Tibial nerve (tissue), 4 donors: ENCODE measurements around the gene HSPB1. TPM values are rescaled to one million over a fixed set of nuclear protein-coding genes. Genes with fewer than 3 reads are reported as not detected.
"Not testable (repeated sequence)": the region's sequence is repeated elsewhere in the genome, so short reads cannot be mapped to it uniquely, and the experiment has no call there.

ENCODE experiments used
- DNase-seq, 2 donors: peaks; one replicate each; pipeline ENCODE4 v3.0.0-alpha.2; 2019; ENCODE audit warnings: low spot score in 2 of 2
- H3K27ac ChIP-seq, 4 donors: fragments of 200-600 bp; sonication (generic) in 3 of 4; one replicate each; pipeline ENCODE4 v1.5.1; 2017 to 2019; ENCODE audit warnings: mild to moderate bottlenecking in 1 of 4
- H3K27me3 ChIP-seq, 2 donors: fragments of 200-600 bp; sonication (generic) in 1 of 2; one replicate each; pipeline versions ENCODE4 v1.5.1 to v1.6.0; 2017 to 2019
- H3K36me3 ChIP-seq, 3 donors: fragments of 200-600 bp; sonication (generic); one replicate each; pipeline ENCODE4 v1.5.1; 2018 to 2019
- H3K4me1 ChIP-seq, 4 donors: fragments of 200-600 bp; sonication (generic) in 3 of 4; one replicate each; pipeline ENCODE4 v1.5.1; 2017 to 2019
- H3K4me3 ChIP-seq, 4 donors: fragments of 200-600 bp; sonication (generic) in 3 of 4; one replicate each; pipeline ENCODE4 v1.5.1; 2017 to 2019; ENCODE audit warnings: mild to moderate bottlenecking in 1 of 4, moderate library complexity in 1 of 4
- H3K9me3 ChIP-seq, 4 donors: fragments of 200-600 bp; sonication (generic) in 3 of 4; one replicate each; pipeline ENCODE4 v1.5.1; 2017 to 2019
- EP300 ChIP-seq, 2 donors: sonication (generic); formaldehyde crosslinking; IDR thresholded peaks; one replicate each; pipeline ENCODE4 v1.6.1; 2017; ENCODE audit warnings: antibody characterized with exemption in 2 of 2, mild to moderate bottlenecking in 1 of 2
- POLR2A ChIP-seq, 2 donors: fragments of 450-650 bp; IDR thresholded peaks; one replicate each; pipeline ENCODE4 v1.6.1; 2017; ENCODE audit warnings: antibody characterized with exemption in 2 of 2, mild to moderate bottlenecking in 2 of 2, moderate library complexity in 2 of 2
- WGBS, 2 donors: methylation state at CpG; one replicate each; pipeline ENCODE4 v1.1.5; 2018; 5-methylcytosine and 5-hydroxymethylcytosine counted together
- total RNA-seq, 4 donors: library from RNA; depleted of rRNA; stranded (reverse); fragments of >200 nt; gene quantifications; one replicate each; pipeline ENCODE4 v1.1.0, GENCODE V29; 2016
- TF ChIP-seq, protein P1 (sequence below), 5 experiments: fragments of 200-600 bp in 3 of 5; fragments of 450-650 bp in 2 of 5; sonication (generic) in 3 of 5; IDR thresholded peaks; one replicate each; pipeline ENCODE4 v1.5.1; 2016 to 2019; ENCODE audit warnings: antibody characterized with exemption in 5 of 5, mild to moderate bottlenecking in 3 of 5, moderate library complexity in 2 of 5

Gene HSPB1
- total RNA-seq, 4 donors from 2014 or later: 272 to 385 (median 324) TPM

DNA sequence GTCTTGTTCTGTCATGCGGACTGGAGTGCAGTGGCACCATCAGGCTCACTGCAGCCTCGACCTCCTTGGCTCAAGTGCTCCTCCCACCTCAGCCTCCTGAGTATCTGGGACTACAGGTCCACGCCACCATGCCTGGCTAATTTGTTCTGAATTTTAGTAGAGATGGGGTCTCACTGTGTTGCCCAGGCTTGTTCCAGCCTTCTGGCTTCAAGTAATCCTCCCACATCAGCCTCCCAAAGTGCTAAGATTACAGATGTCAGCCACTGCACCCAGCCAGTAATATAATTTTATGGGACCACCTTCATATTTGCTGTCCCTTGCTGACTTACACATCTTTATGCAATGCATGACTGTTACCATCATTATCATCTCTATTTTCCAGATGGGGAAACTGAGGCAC is 1.5 kb upstream of the HSPB1 start:
- 86 to 88% methylated on average over 3 of the region's 3 CpGs for WGBS, 2 donors
- Histone ChIP-seq H3K27ac (no peak overlapping the region), H3K4me3 (no peak overlapping the region), H3K36me3 (peaks cover 0 to 12% (median 0%) of the 10 kb centered on the region in 3 donors), H3K9me3 (no peaks in the 10 kb centered on the region), H3K4me1 (peaks cover 0 to 43% (median 22%) of the 10 kb centered on the region in 4 donors), H3K27me3 (no peaks in the 10 kb centered on the region)
- TF ChIP-seq, protein P1, sequence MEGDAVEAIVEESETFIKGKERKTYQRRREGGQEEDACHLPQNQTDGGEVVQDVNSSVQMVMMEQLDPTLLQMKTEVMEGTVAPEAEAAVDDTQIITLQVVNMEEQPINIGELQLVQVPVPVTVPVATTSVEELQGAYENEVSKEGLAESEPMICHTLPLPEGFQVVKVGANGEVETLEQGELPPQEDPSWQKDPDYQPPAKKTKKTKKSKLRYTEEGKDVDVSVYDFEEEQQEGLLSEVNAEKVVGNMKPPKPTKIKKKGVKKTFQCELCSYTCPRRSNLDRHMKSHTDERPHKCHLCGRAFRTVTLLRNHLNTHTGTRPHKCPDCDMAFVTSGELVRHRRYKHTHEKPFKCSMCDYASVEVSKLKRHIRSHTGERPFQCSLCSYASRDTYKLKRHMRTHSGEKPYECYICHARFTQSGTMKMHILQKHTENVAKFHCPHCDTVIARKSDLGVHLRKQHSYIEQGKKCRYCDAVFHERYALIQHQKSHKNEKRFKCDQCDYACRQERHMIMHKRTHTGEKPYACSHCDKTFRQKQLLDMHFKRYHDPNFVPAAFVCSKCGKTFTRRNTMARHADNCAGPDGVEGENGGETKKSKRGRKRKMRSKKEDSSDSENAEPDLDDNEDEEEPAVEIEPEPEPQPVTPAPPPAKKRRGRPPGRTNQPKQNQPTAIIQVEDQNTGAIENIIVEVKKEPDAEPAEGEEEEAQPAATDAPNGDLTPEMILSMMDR (IDR thresholded peaks at IDR 0.05): no peak
- no peak for TF ChIP-seq EP300 (IDR thresholded peaks at IDR 0.05)
- TF ChIP-seq POLR2A (IDR thresholded peaks at IDR 0.05): no peak
- no peak for DNase-seq

DNA sequence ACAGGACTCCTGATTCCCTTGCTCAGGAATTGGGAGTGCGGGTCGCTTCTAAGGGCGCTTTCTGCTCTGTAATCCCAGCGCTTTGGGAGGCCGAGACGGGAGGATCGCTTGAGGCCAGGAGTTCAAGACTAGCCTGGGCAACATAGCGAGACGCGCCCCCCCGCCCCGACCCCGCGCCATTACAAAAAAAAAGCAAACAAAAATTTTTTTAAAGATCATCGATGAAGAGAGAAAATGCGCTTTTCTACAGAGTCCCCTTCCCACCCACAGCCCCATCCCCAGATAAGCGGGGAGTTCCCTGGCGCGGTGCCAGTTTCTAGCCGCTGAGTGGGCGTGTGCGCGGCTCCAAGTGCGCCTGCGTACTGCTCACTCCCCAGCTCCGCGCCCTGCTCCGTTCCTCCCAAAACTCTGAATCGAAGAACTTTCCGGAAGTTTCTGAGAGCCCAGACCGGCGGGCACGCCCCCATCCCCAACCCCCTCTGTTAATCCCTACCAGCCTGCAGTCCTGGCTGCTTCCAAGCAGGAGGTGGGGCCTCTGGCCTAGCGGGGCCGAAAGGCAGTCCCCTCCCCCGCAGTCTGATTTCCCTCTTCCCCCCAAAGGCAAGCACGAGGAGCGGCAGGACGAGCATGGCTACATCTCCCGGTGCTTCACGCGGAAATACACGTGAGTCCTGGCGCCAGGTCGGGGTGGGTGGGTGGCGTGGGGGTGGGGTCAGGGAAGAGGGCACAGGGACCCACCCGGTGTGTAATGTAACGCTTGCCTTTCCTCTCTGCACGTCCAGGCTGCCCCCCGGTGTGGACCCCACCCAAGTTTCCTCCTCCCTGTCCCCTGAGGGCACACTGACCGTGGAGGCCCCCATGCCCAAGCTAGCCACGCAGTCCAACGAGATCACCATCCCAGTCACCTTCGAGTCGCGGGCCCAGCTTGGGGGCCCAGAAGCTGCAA is 1.0 kb downstream of the HSPB1 start:
- H3K9me3 ChIP-seq: no peaks in the 10 kb centered on the region
- peak; percentile 57 to 78 for TF ChIP-seq POLR2A (IDR thresholded peaks at IDR 0.05)
- TF ChIP-seq, protein P1 (IDR thresholded peaks at IDR 0.05): peak in 2 of 5 experiments; percentile 17 to 20
- peak; percentile 83 to 91 for TF ChIP-seq EP300 (IDR thresholded peaks at IDR 0.05)
- H3K4me1 ChIP-seq: peaks cover 0 to 36% (median 12%) of the 10 kb centered on the region in 4 donors
- WGBS, 2 donors: 2 to 3% methylated on average over 37 to 42 of the region's 56 CpGs
- no peaks in the 10 kb centered on the region for H3K27me3 ChIP-seq
- H3K27ac ChIP-seq: peak overlapping the region; percentile 97 to 100 (median 98)
- DNase-seq: peak; percentile 74 to 75
- peak overlapping the region; percentile 67 to 94 (median 74) for H3K4me3 ChIP-seq
- H3K36me3 ChIP-seq: peaks cover 0 to 12% (median 0%) of the 10 kb centered on the region in 3 donors

DNA sequence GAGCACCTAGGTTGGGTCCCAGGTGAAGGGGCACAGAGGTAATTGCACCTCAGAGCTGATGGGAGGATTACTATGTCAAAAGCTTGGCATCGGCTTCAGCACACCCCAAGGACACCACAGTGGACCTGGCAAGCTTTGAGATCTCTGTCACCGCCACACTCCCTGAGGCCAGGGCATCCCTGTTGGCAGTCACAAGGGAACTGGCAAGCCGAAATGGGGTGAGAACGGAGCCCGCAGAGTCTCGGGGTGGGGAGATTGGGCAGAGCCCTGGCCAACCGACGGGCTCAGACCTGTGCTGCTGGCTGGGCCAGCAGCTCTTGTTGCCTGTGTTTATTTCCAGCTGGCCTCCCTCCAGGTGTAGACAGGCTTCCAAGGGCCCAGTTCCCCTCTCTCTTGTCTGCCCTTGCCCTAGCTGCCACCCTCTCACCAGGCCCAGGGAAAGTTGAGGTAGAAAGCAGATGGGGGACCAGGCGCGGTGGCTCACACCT is 2.5 kb downstream of the HSPB1 start:
- Histone ChIP-seq H3K9me3 (no peaks in the 10 kb centered on the region), H3K27me3 (no peaks in the 10 kb centered on the region), H3K4me1 (peaks cover 0 to 36% (median 12%) of the 10 kb centered on the region in 4 donors), H3K4me3 (no peak overlapping the region), H3K36me3 (peaks cover 0 to 12% (median 0%) of the 10 kb centered on the region in 3 donors), H3K27ac (peak overlapping the region; percentile 37 to 100 (median 77))
- no peak for DNase-seq
- TF ChIP-seq EP300 (IDR thresholded peaks at IDR 0.05) (no peak), POLR2A (IDR thresholded peaks at IDR 0.05) (no peak)
- TF ChIP-seq, protein P1 (IDR thresholded peaks at IDR 0.05): no peak
- WGBS, 2 donors: 71 to 78% methylated on average over 10 of the region's 10 CpGs

DNA sequence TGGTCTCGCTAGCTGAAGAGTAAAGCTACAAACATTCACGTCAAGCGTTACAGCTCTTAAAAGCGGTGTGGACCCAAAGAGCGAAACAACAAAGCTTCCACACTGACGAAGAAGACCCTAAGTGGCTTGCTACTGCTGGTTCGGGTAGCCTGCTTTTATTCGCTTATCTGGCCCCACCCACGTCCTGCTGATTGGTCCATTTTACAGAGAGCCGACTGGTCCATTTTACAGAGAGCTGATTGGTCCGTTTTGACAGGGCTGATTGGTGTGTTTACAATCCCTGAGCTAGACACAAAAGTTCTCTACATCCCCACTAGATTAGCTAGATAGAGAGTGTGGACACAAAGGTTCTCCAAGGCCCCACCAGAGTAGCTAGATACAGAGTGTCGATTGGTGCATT is 6.4 kb downstream of the HSPB1 start:
- not testable (repeated sequence) for H3K9me3 ChIP-seq, H3K27ac ChIP-seq, DNase-seq, H3K27me3 ChIP-seq, H3K4me3 ChIP-seq
- Histone ChIP-seq H3K36me3 (peaks cover 0 to 12% (median 0%) of the 10 kb centered on the region in 3 donors), H3K4me1 (peaks cover 0 to 37% (median 11%) of the 10 kb centered on the region in 4 donors)
- WGBS, 2 donors: 92 to 94% methylated on average over 12 of the region's 12 CpGs

DNA sequence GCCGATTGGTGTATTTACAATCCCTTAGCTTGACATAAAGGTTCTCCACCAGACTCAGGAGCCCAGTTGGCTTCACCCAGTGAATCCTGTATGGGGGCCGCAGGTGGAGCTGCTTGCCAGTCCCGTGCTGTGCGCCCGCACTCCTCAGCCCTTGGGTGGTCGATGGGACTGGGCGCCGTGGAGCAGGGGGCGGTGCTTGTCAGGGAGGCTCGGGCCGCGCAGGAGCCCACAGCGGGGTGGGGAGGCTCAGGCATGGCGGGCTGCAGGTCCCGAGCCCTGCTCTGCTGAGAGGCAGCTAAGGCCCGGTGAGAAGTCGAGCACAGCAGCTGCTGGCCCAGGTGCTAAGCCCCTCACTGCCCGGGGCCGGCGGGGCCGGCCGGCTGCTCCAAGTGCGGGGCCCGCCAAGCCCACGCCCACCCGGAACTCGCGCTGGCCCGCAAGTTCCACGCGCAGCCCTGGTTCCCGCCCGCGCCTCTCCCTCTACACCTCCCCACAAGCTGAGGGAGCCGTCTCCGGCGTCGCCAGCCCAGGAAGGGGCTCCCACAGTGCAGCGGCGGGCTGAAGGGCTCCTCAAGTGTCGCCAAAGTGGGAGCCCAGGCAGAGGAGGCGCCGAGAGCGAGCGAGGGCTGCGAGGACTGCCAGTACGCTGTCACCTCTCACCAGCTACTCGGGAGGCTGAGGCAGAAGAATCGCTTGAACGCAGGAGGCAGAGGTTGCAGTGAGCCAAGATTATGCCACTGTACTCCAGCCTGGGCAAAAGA is 7.0 kb downstream of the HSPB1 start:
- H3K27me3 ChIP-seq, H3K27ac ChIP-seq, H3K4me3 ChIP-seq, H3K9me3 ChIP-seq, DNase-seq, H3K36me3 ChIP-seq: not testable (repeated sequence)
- WGBS, 2 donors: 93 to 98% methylated on average over 36 of the region's 50 CpGs
- peaks cover 0 to 33% (median 7%) of the 10 kb centered on the region in 4 donors for H3K4me1 ChIP-seq
